Dendritic cell treated with granulocyte-macrophage colony-stimulating factor and Interleukin-4, amounts not matched to agents 40 ng/mL and 50 ng/mL, for 4 days (primary cell): Measurements from ENCODE around the gene BTBD1.
"Not testable (repeated sequence)": the region's sequence is repeated elsewhere in the genome, so short reads cannot be mapped to it uniquely, and the experiment has no call there.

Source experiments
- H3K27ac Mint-ChIP-seq: one replicate; pipeline ENCODE4 v1.8.0; 2022; ENCODE audit warnings: mild to moderate bottlenecking, mixed read lengths
- H3K27me3 Mint-ChIP-seq: one replicate; pipeline ENCODE4 v1.8.0; 2022; ENCODE audit warnings: mild to moderate bottlenecking, mixed read lengths
- H3K36me3 Mint-ChIP-seq: one replicate; pipeline ENCODE4 v1.8.0; 2022; ENCODE audit warnings: low read depth, mixed read lengths
- H3K4me1 Mint-ChIP-seq: one replicate; pipeline ENCODE4 v1.8.0; 2022; ENCODE audit warnings: low read depth, mixed read lengths
- H3K4me3 Mint-ChIP-seq: one replicate; pipeline ENCODE4 v1.8.0; 2022; ENCODE audit warnings: mild to moderate bottlenecking, moderate library complexity, mixed read lengths
- H3K9me3 Mint-ChIP-seq: one replicate; pipeline ENCODE4 v1.8.0; 2022; ENCODE audit warnings: mixed read lengths
- intact Hi-C: fragments of 100-400 bp; cut with micrococcal nuclease; formaldehyde crosslinking; loops from one replicate; pipeline ENCODE4 v1.15.0; 2022

The BTBD1 gene

DNA sequence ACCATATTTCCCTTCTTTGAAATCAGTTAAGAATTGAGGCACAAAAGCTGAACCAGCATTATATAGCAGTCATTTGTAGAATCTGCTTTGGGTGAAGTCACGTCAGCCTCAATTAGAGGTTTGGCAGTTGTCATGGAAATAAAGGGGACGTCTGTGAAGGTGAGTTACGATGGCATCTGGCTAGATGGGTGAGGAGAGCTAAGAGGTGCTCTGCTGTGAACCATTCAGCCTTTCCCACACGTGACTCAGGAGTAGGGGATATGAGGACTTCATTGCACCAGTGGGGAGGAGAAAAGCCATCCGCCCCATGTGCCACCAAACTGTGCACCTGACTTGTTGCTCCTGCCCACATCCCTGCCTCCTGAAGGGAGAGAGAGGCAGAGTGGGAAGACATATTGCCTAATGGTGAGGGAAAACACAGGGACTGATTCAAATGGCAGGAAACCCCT, 52.8 kb downstream of the BTBD1 start:
- Mint-ChIP-seq H3K36me3 (peaks cover 38% of the 10 kb centered on the region), H3K9me3 (no peaks in the 10 kb centered on the region), H3K4me1 (peaks cover 43% of the 10 kb centered on the region), H3K27ac (no peak overlapping the region), H3K4me3 (no peak overlapping the region), H3K27me3 (no peaks in the 10 kb centered on the region)
- intact Hi-C loops: loop anchor here (5.0 kb wide), 2 partner anchors 93 to 193 kb away; partner anchors contain the start of genes HDGFL3 and TM6SF1

DNA sequence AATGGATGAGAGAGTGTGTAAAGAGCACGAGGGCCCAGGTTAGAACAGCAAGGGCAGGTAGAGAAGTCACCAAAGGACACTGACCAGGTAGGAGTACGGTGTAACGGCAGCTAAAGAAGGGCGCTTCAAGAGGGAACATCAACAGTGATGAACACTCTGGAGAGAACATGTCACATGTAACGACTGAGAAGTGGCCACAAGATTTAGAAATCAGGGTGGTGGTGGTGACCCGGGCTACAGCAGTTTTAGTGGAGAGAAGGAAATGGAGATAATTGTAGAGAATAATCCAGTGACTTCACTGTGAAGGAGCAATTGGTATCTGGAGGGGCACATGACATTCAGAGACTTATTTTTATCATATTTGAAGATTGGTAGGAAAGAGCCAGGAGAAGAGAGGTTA, 54.4 kb downstream of the BTBD1 start:
- Mint-ChIP-seq H3K9me3 (no peaks in the 10 kb centered on the region), H3K36me3 (peaks cover 39% of the 10 kb centered on the region), H3K4me1 (peaks cover 41% of the 10 kb centered on the region), H3K27me3 (no peaks in the 10 kb centered on the region), H3K27ac (peak overlapping the region; percentile 87), H3K4me3 (peak overlapping the region; percentile 94)
- intact Hi-C loops: loop anchor here (2.0 to 5.0 kb wide), 3 partner anchors 54 to 195 kb away; partner anchors contain the start of genes BTBD1, HDGFL3 and TM6SF1

DNA sequence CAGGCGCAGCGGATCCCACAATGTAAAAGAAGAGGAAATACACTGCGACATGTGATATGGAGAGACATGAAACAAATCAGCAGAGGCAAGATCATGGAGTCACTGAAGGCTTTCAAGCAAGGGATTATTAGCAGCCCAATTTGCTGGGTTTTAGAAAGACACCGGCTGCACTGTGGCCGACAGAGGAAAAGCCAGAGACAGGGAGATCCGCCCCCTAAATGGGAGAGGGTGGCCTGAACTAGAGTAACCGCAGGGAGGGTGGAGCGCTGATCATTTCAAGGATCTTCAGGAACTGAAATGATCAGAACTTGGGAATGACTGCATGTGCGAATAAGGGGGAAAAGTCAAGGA, 55.0 kb downstream of the BTBD1 start:
- Mint-ChIP-seq H3K27ac (peak overlapping the region; percentile 87), H3K27me3 (no peaks in the 10 kb centered on the region), H3K36me3 (peaks cover 39% of the 10 kb centered on the region), H3K9me3 (no peaks in the 10 kb centered on the region), H3K4me1 (peaks cover 39% of the 10 kb centered on the region), H3K4me3 (peak overlapping the region; percentile 94)
- intact Hi-C loops: loop anchor here (2.0 to 5.0 kb wide), 3 partner anchors 55 to 195 kb away; partner anchors contain the start of genes BTBD1, HDGFL3 and TM6SF1

DNA sequence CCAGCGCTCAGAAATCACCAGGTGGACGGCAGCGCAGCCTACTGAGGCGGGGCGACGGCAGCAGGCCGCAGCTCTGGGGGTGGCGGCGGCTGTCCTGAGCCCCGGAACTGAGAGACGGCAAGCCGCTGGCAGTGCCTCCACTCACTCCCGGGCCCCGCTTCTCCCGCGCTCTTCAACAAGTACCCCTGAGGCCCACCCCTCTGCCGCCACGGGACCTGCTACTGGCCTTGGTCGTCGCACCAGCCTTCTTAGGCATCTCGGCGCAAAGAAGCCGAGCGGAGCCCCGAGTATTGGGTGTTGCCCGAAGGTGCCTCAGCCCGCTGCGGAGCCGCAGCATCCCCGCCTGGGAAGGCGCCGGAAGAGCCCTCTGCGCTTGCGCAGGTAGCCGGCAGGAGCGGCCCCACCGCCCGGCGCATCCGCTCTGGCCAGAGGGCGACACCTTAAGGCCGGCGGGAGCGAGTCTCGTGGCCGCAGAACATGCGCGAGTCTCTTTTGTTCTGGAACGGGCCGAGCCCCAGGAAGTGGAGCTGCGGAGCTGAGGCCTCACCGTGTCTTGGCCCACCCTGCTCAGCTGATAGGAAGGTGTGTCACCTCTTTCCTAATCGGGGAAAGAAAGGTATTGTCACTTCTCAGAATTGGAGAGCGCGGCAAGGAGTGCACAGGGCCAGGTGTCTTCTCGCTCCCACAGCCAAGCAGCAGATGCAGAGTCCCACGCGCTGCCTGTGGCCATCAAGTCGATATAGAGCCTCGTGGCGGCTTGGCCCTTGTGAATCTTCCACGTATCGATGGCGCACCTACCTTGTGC, 55.6 kb downstream of the BTBD1 start, which contains the start of gene C15orf40:
TSS of gene C15orf40 (minus strand) at position 369 of the 805 bp plus-strand sequence. CDS start at position 337, 32 bp downstream.
- H3K27ac Mint-ChIP-seq: peak within 1 kb of the TSS; percentile 87
- H3K36me3 Mint-ChIP-seq: peaks cover 43% of the 10 kb centered on the region
- H3K9me3 Mint-ChIP-seq: no peaks in the 10 kb centered on the region
- peak within 1 kb of the TSS; percentile 94 for H3K4me3 Mint-ChIP-seq
- H3K27me3 Mint-ChIP-seq: no peaks in the 10 kb centered on the region
- intact Hi-C loops: loop anchor here (2.0 to 5.0 kb wide), 3 partner anchors 55 to 196 kb away; partner anchors contain the start of genes BTBD1, HDGFL3 and TM6SF1
- peaks cover 40% of the 10 kb centered on the region for H3K4me1 Mint-ChIP-seq

DNA sequence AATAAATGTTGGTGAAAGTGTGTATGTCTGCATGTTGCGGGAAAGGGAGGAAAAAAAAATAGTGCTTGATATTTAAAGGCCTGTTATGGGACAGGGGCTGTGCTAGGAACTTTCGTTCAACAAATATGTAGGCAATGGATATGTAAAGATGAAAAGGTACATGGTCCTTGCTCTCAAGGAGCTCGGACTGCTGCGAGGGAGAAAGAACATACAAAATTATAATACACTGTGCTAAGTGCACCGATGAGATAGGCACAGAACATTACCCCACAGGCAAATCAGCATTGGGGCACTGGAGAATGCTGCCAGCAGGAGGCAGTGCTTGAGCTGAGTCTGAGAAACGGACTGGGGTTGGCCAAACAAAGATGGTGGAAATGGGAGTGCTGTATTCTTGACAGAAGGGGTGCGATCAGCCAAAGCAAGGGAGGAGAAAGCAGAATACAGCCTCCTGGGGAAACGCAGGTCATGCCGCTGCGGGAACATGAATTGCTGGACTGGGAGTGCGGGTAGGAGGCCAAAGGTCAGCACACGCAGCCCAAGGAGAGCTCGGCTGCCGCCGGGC, 56.3 kb downstream of the BTBD1 start:
- H3K27me3 Mint-ChIP-seq: no peaks in the 10 kb centered on the region

DNA sequence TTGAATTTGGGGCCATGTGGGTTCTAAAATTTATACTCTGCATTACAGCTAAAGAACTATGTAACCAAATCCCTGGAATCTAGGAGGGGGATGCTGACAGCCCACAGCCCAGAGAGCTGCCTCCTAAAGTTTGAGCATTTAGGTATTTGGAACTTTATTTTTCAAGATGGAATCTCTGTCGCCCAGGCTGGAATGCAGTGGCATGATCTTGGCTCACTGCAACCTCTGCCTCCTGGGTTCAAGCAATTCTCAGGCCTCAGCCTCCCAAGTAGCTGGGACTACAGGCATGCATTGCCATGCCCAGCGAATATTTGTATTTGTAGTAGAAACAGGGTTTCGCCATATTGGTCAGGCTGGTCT, 66.4 kb downstream of the BTBD1 start:
- peak overlapping the region; percentile 68 for H3K27ac Mint-ChIP-seq
- H3K4me3 Mint-ChIP-seq, H3K4me1 Mint-ChIP-seq, H3K9me3 Mint-ChIP-seq, H3K27me3 Mint-ChIP-seq: not testable (repeated sequence)
- intact Hi-C loops: loop anchor here (5.0 to 10.0 kb wide), 3 partner anchors 153 to 466 kb away; no protein-coding TSS in a partner anchor
- peaks cover 11% of the 10 kb centered on the region for H3K36me3 Mint-ChIP-seq

More for the DNA sequence above, 56.3 kb downstream of the BTBD1 start:
- Mint-ChIP-seq H3K36me3 (peaks cover 47% of the 10 kb centered on the region), H3K9me3 (no peaks in the 10 kb centered on the region), H3K4me3 (peak overlapping the region; percentile 94), H3K4me1 (peaks cover 40% of the 10 kb centered on the region), H3K27ac (peak overlapping the region; percentile 87)
- intact Hi-C loops: loop anchor here (5.0 kb wide), 2 partner anchors 97 to 197 kb away; partner anchors contain the start of genes HDGFL3 and TM6SF1

DNA sequence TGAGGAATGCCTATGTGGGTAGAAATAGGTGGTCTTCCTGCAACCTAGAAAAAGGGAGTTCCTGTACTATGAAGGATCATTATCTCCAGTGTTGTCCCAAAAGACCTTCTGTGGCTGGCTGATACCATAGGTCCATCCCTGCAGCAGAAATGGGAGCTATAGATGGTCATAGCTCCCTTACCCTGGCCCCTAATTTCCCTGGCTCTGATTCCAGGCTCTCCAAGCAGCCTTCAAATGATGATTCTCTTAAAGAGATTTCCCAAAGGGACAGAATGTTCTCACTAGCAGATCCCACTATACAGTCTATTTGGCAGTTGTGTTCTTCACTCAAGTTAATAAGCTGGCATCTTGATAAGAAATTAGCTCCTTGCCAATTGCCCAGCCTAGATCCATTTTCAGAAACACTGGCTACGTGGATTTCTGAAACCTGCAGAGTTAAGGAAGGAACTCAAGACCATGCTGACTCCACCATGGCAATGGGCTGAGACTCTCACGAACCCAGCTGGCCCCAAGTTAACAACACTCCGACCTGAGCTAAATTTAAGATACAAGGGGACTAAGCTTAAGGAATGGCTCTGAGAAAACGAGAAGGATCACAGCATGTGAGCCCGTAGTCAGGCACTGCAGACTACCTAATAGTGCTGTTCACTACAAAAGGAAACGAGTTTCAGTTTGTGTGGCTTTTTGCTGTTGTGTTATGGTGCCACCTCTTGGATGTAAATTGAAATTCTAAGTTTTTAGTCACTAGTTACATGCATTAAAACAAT, 67.0 kb downstream of the BTBD1 start:
- no peaks in the 10 kb centered on the region for H3K9me3 Mint-ChIP-seq
- H3K4me1 Mint-ChIP-seq: peaks cover 7% of the 10 kb centered on the region
- peaks cover 5% of the 10 kb centered on the region for H3K36me3 Mint-ChIP-seq
- H3K4me3 Mint-ChIP-seq: peak overlapping the region; percentile 79
- intact Hi-C loops: loop anchor here (5.0 to 10.0 kb wide), 3 partner anchors 153 to 465 kb away; no protein-coding TSS in a partner anchor
- no peaks in the 10 kb centered on the region for H3K27me3 Mint-ChIP-seq
- peak overlapping the region; percentile 68 for H3K27ac Mint-ChIP-seq

DNA sequence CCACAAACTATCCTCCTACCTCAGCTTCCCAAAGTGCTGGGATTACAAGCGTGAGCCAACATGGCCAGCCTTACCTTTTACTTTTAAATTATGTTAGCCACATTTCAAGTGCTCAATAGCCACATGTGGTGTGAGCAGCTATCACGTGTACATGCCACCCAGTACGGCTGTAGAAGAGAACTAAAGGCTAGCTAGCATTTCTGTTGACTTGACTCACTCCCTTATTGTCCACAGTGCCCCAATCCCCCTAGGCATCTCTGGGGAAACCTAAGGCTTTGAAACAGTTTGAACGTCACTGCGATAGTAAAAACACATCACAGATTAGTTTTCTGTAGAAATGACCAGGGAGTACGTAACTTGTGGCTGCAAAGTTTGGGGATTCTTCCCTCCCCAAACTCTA, 67.6 kb downstream of the BTBD1 start:
- Mint-ChIP-seq H3K4me1 (peaks cover 7% of the 10 kb centered on the region), H3K4me3 (no peak overlapping the region), H3K27me3 (no peaks in the 10 kb centered on the region), H3K9me3 (no peaks in the 10 kb centered on the region), H3K36me3 (no peaks in the 10 kb centered on the region), H3K27ac (no peak overlapping the region)
- intact Hi-C loops: no loop called here

DNA sequence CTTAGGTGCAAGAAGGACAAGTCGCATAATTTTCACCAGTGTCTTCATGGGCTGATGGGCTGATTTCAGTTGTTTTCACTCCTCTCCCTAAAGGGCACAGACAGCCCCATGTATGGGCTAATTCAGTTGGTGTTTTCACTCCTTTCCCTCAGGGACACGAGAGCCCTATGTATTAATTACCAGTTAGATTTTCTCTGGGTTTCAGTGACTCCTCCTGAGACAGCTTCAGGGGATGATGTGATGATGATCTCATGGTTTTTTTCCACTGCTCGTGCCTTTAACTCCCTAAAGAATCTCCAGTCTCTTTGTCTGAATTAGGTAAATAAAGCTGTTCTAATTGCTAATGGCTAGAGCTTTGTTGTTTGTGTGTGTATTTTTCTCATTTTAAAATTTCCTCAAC, 71.1 kb downstream of the BTBD1 start:
- H3K36me3 Mint-ChIP-seq: peaks cover 11% of the 10 kb centered on the region
- peaks cover 7% of the 10 kb centered on the region for H3K4me1 Mint-ChIP-seq
- intact Hi-C loops: no loop called here
- H3K9me3 Mint-ChIP-seq: no peaks in the 10 kb centered on the region
- H3K27me3 Mint-ChIP-seq: no peaks in the 10 kb centered on the region
- H3K27ac Mint-ChIP-seq: no peak overlapping the region
- no peak overlapping the region for H3K4me3 Mint-ChIP-seq

DNA sequence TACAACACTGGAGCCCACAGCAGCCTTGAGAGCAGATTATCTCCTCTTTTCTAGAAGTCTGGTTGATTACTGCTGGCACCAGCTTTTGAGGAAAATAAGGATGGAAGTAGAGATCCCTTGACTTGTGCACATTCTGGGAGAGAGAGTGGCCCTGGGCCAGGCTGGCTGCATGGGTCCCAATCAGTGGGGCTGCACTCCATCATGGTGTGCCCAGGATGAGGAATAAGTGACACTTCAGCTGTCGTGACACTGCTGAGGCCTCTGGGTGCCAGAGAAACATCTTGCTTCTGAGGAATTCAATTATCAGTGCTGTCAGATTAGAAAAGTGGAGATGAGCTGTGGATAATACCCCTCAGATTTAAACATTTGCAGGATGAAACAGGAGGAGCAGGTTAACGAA, 72.0 kb downstream of the BTBD1 start:
- Mint-ChIP-seq H3K4me3 (no peak overlapping the region), H3K27ac (no peak overlapping the region), H3K36me3 (peaks cover 17% of the 10 kb centered on the region), H3K4me1 (peaks cover 3% of the 10 kb centered on the region), H3K27me3 (no peaks in the 10 kb centered on the region), H3K9me3 (no peaks in the 10 kb centered on the region)
- intact Hi-C loops: no loop called here

DNA sequence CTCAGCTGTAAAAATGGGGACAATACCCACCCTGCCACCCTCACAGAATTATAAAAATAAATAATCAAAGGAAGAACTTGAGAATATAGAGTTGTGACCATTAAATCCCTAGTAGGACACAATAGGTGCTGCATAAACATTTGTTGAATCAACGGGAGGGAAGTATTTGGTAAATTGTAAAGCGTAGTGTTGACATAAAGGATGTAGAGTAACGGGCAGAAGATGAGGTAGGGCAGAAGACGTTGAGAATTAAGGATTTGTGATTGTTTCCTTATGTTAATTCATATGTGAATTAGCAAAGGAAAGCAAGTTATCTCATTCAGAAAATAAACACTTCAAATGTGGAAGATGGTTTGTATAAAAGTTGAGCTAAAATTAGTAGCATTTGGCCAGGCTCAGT, 73.9 kb downstream of the BTBD1 start:
- no peaks in the 10 kb centered on the region for H3K27me3 Mint-ChIP-seq
- H3K36me3 Mint-ChIP-seq: peaks cover 36% of the 10 kb centered on the region
- no peak overlapping the region for H3K27ac Mint-ChIP-seq
- no peaks in the 10 kb centered on the region for H3K9me3 Mint-ChIP-seq
- H3K4me1 Mint-ChIP-seq: no peaks in the 10 kb centered on the region
- intact Hi-C loops: no loop called here
- H3K4me3 Mint-ChIP-seq: no peak overlapping the region

DNA sequence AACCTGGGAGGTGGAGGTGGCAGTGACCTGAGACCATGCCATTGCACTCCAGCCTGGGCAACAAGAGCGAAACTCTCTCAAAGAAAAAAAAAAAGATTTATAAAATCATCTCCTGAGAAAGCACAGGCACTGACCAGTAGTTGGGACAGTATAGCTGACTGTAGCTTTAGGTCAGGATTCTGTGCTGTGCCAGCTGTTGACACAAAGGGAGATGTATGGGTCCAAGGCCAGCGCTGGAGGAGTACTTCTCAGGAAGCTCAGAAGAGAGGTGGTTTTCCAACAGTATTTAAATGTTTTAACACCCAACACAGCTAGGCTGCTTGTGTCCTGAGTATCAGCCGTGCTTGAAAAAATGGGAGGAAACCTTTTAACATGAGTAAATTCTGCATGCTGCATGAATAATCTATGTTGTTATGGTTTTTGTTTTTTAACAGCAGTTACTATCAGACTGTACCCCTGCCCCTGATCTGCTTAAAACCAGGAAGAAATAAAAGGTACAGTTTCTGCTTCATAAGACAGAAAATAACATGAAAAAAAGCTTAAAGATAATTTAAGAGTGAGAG, 74.5 kb downstream of the BTBD1 start:
- no peak overlapping the region for H3K4me3 Mint-ChIP-seq
- H3K9me3 Mint-ChIP-seq: no peaks in the 10 kb centered on the region
- H3K27ac Mint-ChIP-seq: no peak overlapping the region
- H3K4me1 Mint-ChIP-seq: peaks cover under 1% of the 10 kb centered on the region
- H3K36me3 Mint-ChIP-seq: peaks cover 42% of the 10 kb centered on the region
- H3K27me3 Mint-ChIP-seq: no peaks in the 10 kb centered on the region
- intact Hi-C loops: no loop called here

DNA sequence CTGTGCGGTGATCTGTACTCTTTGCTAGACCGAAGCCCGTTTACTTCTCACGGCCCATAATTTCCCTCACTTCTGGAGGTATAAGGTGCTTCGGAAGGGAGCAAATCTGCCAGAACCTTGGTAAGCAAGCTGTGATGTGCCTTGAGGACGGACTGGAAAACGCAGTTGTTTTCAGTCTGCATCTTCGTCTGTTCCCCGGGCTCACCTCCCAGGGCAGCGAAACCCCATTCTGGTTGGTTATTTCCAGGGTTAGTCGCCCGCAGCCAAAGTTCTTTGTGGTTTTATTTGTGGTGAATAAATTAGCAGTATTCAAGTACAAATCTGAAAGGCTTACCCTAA, 80.6 kb downstream of the BTBD1 start:
- intact Hi-C loops: loop anchor here (5.0 kb wide), 4 partner anchors 34 to 174 kb away; partner anchors contain the start of gene HOMER2
- H3K36me3 Mint-ChIP-seq: peaks cover 56% of the 10 kb centered on the region
- H3K27ac Mint-ChIP-seq: peak overlapping the region; percentile 95
- no peaks in the 10 kb centered on the region for H3K9me3 Mint-ChIP-seq
- H3K27me3 Mint-ChIP-seq: no peaks in the 10 kb centered on the region
- H3K4me3 Mint-ChIP-seq: peak overlapping the region; percentile 94
- peaks cover 20% of the 10 kb centered on the region for H3K4me1 Mint-ChIP-seq
